Liver (tissue), 3 donors: Measurements from ENCODE around the gene ARHGEF4.

Experiments
- EGR1 ChIP-seq, 2 donors: IDR thresholded peaks; 2 replicates each; pipeline ENCODE4 v1.6.1; 2016 to 2018; ENCODE audit warnings: antibody characterized with exemption in 2 of 2, low read depth in 2 of 2
- FOXA1 ChIP-seq: IDR thresholded peaks from 2 replicates; pipeline ENCODE4 v1.6.1; 2016; ENCODE audit warnings: antibody characterized with exemption
- GABPA ChIP-seq, 2 donors: IDR thresholded peaks in 1 of 2; conservative IDR thresholded peaks in 1 of 2; 2 replicates each; pipeline ENCODE4 v1.6.1; 2016; ENCODE audit warnings: antibody characterized with exemption in 2 of 2, mild to moderate bottlenecking in 1 of 2, moderate library complexity in 1 of 2
- JUND ChIP-seq, 2 donors: IDR thresholded peaks; 2 replicates each; pipeline ENCODE4 v1.6.1; 2016; ENCODE audit warnings: antibody characterized with exemption in 2 of 2
- TAF1 ChIP-seq: conservative IDR thresholded peaks from 2 replicates; pipeline ENCODE4 v1.6.1; 2016; ENCODE audit warnings: antibody characterized with exemption, mild to moderate bottlenecking
- TF ChIP-seq, protein P1 (sequence below): fragments of 150-350 bp; IDR thresholded peaks from 2 replicates; pipeline ENCODE4 v1.5.1; 2017; ENCODE audit warnings: improper control_type of control experiment, low read depth, low read length; ENCODE audit not compliant: missing input control
- TF ChIP-seq, protein P2 (sequence below): IDR thresholded peaks from 2 replicates; pipeline ENCODE4 v1.6.1; 2016; ENCODE audit warnings: antibody characterized with exemption
- TF ChIP-seq, protein P3 (sequence below): IDR thresholded peaks from 2 replicates; pipeline ENCODE4 v1.6.1; 2016; ENCODE audit warnings: antibody characterized with exemption
- donor health status: healthy.
- donor health status: healthy.

DNA sequence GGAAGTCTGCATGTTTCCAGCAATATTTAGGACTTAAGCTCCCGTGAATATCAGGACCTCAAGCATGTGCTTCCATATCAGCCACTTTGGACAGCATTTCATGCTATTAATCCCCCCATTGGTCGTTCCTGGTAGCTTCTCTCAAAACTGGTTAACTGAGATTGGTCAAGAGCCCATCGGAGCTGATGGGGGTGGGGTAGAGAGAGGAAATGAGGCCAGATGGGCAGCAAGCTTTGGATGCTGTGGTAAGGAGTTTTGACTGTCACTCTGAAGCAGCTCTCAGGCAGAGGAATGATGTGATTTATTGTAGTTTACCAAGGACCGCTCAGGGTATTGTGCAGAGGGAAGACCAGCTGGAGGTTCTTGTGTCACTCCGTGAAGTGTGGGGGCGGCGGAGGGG lies 174.8 kb downstream of the ARHGEF4 start:
- TF ChIP-seq, protein P1, sequence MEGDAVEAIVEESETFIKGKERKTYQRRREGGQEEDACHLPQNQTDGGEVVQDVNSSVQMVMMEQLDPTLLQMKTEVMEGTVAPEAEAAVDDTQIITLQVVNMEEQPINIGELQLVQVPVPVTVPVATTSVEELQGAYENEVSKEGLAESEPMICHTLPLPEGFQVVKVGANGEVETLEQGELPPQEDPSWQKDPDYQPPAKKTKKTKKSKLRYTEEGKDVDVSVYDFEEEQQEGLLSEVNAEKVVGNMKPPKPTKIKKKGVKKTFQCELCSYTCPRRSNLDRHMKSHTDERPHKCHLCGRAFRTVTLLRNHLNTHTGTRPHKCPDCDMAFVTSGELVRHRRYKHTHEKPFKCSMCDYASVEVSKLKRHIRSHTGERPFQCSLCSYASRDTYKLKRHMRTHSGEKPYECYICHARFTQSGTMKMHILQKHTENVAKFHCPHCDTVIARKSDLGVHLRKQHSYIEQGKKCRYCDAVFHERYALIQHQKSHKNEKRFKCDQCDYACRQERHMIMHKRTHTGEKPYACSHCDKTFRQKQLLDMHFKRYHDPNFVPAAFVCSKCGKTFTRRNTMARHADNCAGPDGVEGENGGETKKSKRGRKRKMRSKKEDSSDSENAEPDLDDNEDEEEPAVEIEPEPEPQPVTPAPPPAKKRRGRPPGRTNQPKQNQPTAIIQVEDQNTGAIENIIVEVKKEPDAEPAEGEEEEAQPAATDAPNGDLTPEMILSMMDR, result no peak
- TF ChIP-seq, protein P2, sequence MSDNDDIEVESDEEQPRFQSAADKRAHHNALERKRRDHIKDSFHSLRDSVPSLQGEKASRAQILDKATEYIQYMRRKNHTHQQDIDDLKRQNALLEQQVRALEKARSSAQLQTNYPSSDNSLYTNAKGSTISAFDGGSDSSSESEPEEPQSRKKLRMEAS, result no peak
- TF ChIP-seq JUND (IDR thresholded peaks at IDR 0.05) (no peak), TAF1 (no peak), GABPA (IDR thresholded peaks at IDR 0.05 in 1 of 2, conservative IDR thresholded peaks at IDR 0.05 in 1 of 2) (no peak), FOXA1 (no peak), EGR1 (IDR thresholded peaks at IDR 0.05; ENCODE audit: low read depth in 2 of 2) (no peak)
- TF ChIP-seq, protein P3, sequence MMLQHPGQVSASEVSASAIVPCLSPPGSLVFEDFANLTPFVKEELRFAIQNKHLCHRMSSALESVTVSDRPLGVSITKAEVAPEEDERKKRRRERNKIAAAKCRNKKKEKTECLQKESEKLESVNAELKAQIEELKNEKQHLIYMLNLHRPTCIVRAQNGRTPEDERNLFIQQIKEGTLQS, result no peak
